Activated B cell treated with CpG ODN at 0.5 μM for 24 hours (primary cell): ENCODE data around the gene RUFY3. TPM values are rescaled to one million over a fixed set of nuclear protein-coding genes. Genes with fewer than 3 reads are reported as not detected.

Experiments used
- ATAC-seq: fragments of 200-7000 bp; cut with Tn5 transposase; one replicate; pipeline ENCODE4 v1.10.0; 2021; ENCODE audit warnings: low read depth, mild to moderate bottlenecking, moderate library complexity
- CTCF ChIA-PET: fragments of 350-600 bp; sonication (Branson Sonifier 250); formaldehyde crosslinking; loops from one replicate; lab custom pipeline; 2021; ENCODE audit warnings: antibody characterized with exemption; lab: Charles Lee
- POLR2A ChIA-PET: fragments of 350-600 bp; sonication (Branson Sonifier 250); formaldehyde crosslinking; loops from one replicate; lab custom pipeline; 2021; ENCODE audit warnings: antibody characterized with exemption; lab: Charles Lee
- DNase-seq: peaks from one replicate; pipeline ENCODE4 v3.0.0; 2022
- H3K27ac Mint-ChIP-seq: one replicate; pipeline ENCODE4 v1.8.0; 2020; ENCODE audit warnings: mixed read lengths
- H3K27me3 Mint-ChIP-seq: one replicate; pipeline ENCODE4 v1.8.0; 2021; ENCODE audit warnings: mixed read lengths
- H3K36me3 Mint-ChIP-seq: one replicate; pipeline ENCODE4 v1.8.0; 2021; ENCODE audit warnings: low read depth, mixed read lengths
- H3K4me1 Mint-ChIP-seq: one replicate; pipeline ENCODE4 v1.8.0; 2021; ENCODE audit warnings: mixed read lengths
- H3K4me3 Mint-ChIP-seq: one replicate; pipeline ENCODE4 v1.8.0; 2020; ENCODE audit warnings: mild to moderate bottlenecking, mixed read lengths
- H3K9me3 Mint-ChIP-seq: one replicate; pipeline ENCODE4 v1.8.0; 2020; ENCODE audit warnings: mixed read lengths
- CTCF ChIP-seq: fragments of 200-600 bp; IDR thresholded peaks from one replicate; pipeline ENCODE4 v1.8.0; 2022; ENCODE audit warnings: antibody characterized with exemption, mild to moderate bottlenecking
- intact Hi-C: fragments of 100-400 bp; cut with micrococcal nuclease; formaldehyde crosslinking; loops from one replicate; pipeline ENCODE4 v1.15.1; 2024
- total RNA-seq: library from RNA; stranded (reverse); gene quantifications from 2 replicates; pipeline ENCODE4 v1.2.3, GENCODE V29; 2022

Gene RUFY3
- total RNA-seq, 1 donor from 2014 or later = 69.4 TPM

- Mint-ChIP-seq H3K36me3 (peaks cover 52% of the 10 kb centered on the region), H3K4me3 (no peak overlapping the region), H3K9me3 (no peaks in the 10 kb centered on the region), H3K27me3 (no peaks in the 10 kb centered on the region), H3K4me1 (no peaks in the 10 kb centered on the region), H3K27ac (no peak overlapping the region)
- ChIA-PET CTCF (no interaction called here), POLR2A (no interaction called here)
- DNase-seq = no peak
- ATAC-seq = no peak
- intact Hi-C loops = no loop called here
- TF ChIP-seq CTCF = no peak
Observed at GRCh38 chr4:70783096-70783495, 61.3 kb downstream of the RUFY3 start.

- H3K9me3 Mint-ChIP-seq = no peaks in the 10 kb centered on the region
- H3K4me1 Mint-ChIP-seq = no peaks in the 10 kb centered on the region
- intact Hi-C loops = loop anchor here (5.0 kb wide), 1 partner anchor 115 kb away; the partner anchor contains the start of gene MOB1B
- DNase-seq (no peak), ATAC-seq (no peak)
- peaks cover 61% of the 10 kb centered on the region for H3K36me3 Mint-ChIP-seq
- H3K27me3 Mint-ChIP-seq = no peaks in the 10 kb centered on the region
- ChIA-PET POLR2A (no interaction called here), CTCF (no interaction called here)
- TF ChIP-seq CTCF = no peak
- H3K4me3 Mint-ChIP-seq = no peak overlapping the region
- no peak overlapping the region for H3K27ac Mint-ChIP-seq
Observed at GRCh38 chr4:70787496-70787895, 65.7 kb downstream of the RUFY3 start.

GRCh38 chr4:70788733-70789132 is 67.0 kb downstream of the RUFY3 start:
- no peaks in the 10 kb centered on the region for H3K9me3 Mint-ChIP-seq
- DNase-seq (no peak), ATAC-seq (no peak)
- peaks cover 60% of the 10 kb centered on the region for H3K36me3 Mint-ChIP-seq
- no peak for TF ChIP-seq CTCF
- no peaks in the 10 kb centered on the region for H3K4me1 Mint-ChIP-seq
- POLR2A ChIA-PET = no interaction called here
- intact Hi-C loops = loop anchor here (5.0 kb wide), 1 partner anchor 114 kb away; the partner anchor contains the start of gene MOB1B
- H3K4me3 Mint-ChIP-seq = no peak overlapping the region
- H3K27me3 Mint-ChIP-seq = no peaks in the 10 kb centered on the region
- CTCF ChIA-PET = no interaction called here
- H3K27ac Mint-ChIP-seq = no peak overlapping the region

- ATAC-seq = no peak
- H3K36me3 Mint-ChIP-seq = peaks cover 50% of the 10 kb centered on the region
- H3K27me3 Mint-ChIP-seq = no peaks in the 10 kb centered on the region
Observed at GRCh38 chr4:70793626-70794025, 71.9 kb downstream of the RUFY3 start.

GRCh38 chr4:70801265-70801809 is 79.6 kb downstream of the RUFY3 start:
- H3K36me3 Mint-ChIP-seq = peaks cover 28% of the 10 kb centered on the region
- ChIA-PET POLR2A (interaction anchor here (0.5 kb wide), 2 partner anchors 9 to 103 kb away, joined by 3 read pairs; no protein-coding TSS in a partner anchor), CTCF (no interaction called here)
- no peaks in the 10 kb centered on the region for H3K27me3 Mint-ChIP-seq
- H3K4me3 Mint-ChIP-seq = no peak overlapping the region
- H3K4me1 Mint-ChIP-seq = no peaks in the 10 kb centered on the region
- ATAC-seq (no peak), DNase-seq (no peak)
- TF ChIP-seq CTCF = no peak
- intact Hi-C loops = no loop called here
- H3K27ac Mint-ChIP-seq = no peak overlapping the region
- no peaks in the 10 kb centered on the region for H3K9me3 Mint-ChIP-seq

More at GRCh38 chr4:70793626-70794025, 71.9 kb downstream of the RUFY3 start:
- Mint-ChIP-seq H3K4me1 (no peaks in the 10 kb centered on the region), H3K27ac (no peak overlapping the region), H3K4me3 (no peak overlapping the region), H3K9me3 (no peaks in the 10 kb centered on the region)
- no peak for TF ChIP-seq CTCF
- intact Hi-C loops = no loop called here
- CTCF ChIA-PET = no interaction called here
- POLR2A ChIA-PET = no interaction called here
- no peak for DNase-seq
